OCI-LY7 (cell line): ENCODE results near the gene TPCN2. TPM values are rescaled to one million over a fixed set of nuclear protein-coding genes. Genes with fewer than 3 reads are reported as not detected.

Experiments
- BruUV-seq: library from RNA; stranded (reverse); fragments of 400-500 nt; replicated peaks from 2 replicates; lab custom pipeline; 2021; lab: Mats Ljungman, UMichigan
- CTCF ChIA-PET: fragments of 300-600 bp; sonication (Branson Sonifier 250); formaldehyde crosslinking; loops from one replicate; lab custom pipeline; 2022; ENCODE audit warnings: antibody characterized with exemption; ENCODE audit not compliant: unreplicated experiment; lab: Charles Lee
- POLR2A ChIA-PET: fragments of 300-600 bp; sonication (Branson Sonifier 250); formaldehyde crosslinking; loops from one replicate; lab custom pipeline; 2022; ENCODE audit warnings: antibody characterized with exemption; lab: Charles Lee
- DNase-seq: peaks from one replicate; pipeline ENCODE4 v3.0.0-alpha.2; 2015; ENCODE audit warnings: low spot score
- H2AFZ ChIP-seq: fragments of 200-600 bp; sonication (generic), shearing (Covaris generic); 2 replicates; pipeline ENCODE4 v1.6.1; 2014; ENCODE audit warnings: mild to moderate bottlenecking, antibody characterized with exemption, low read length, moderate library complexity
- H3K27ac ChIP-seq: fragments of 200-600 bp; sonication (generic); 2 replicates; pipeline ENCODE4 v1.5.1; 2014; ENCODE audit warnings: mixed run types, low read depth, mild to moderate bottlenecking, moderate library complexity, low read length, inconsistent platforms; ENCODE audit not compliant: poor library complexity, severe bottlenecking
- H3K36me3 ChIP-seq: fragments of 200-600 bp; sonication (generic); 2 replicates; pipeline ENCODE4 v1.6.1; 2014; ENCODE audit warnings: mild to moderate bottlenecking, antibody characterized with exemption, low read length, moderate library complexity, mixed read lengths; ENCODE audit not compliant: insufficient read depth
- H3K4me1 ChIP-seq: fragments of 200-600 bp; sonication (generic); 2 replicates; pipeline ENCODE4 v1.5.1; 2014; ENCODE audit warnings: mild to moderate bottlenecking, low read length; ENCODE audit not compliant: insufficient read depth, poor library complexity, severe bottlenecking
- H3K4me2 ChIP-seq: fragments of 200-600 bp; sonication (generic); 2 replicates; pipeline ENCODE4 v1.6.1; 2014; ENCODE audit warnings: mild to moderate bottlenecking, low read length
- H3K4me3 ChIP-seq: fragments of 200-600 bp; sonication (generic); 2 replicates; pipeline ENCODE4 v1.5.1; 2014; ENCODE audit warnings: mild to moderate bottlenecking, low read depth, low read length; ENCODE audit not compliant: poor library complexity, severe bottlenecking
- H3K79me2 ChIP-seq: fragments of 200-600 bp; sonication (generic); 2 replicates; pipeline ENCODE4 v1.6.1; 2016; ENCODE audit warnings: low read depth, mild to moderate bottlenecking, low read length, moderate library complexity, mixed read lengths; ENCODE audit not compliant: insufficient read depth
- H3K9me2 ChIP-seq: fragments of 200-600 bp; sonication (generic); 2 replicates; pipeline ENCODE4 v1.6.1; 2016; ENCODE audit warnings: mild to moderate bottlenecking, low read length, mixed read lengths; ENCODE audit not compliant: insufficient read depth
- H3K9me3 ChIP-seq: fragments of 200-600 bp; sonication (generic); 2 replicates; pipeline ENCODE4 v1.6.1; 2014; ENCODE audit warnings: mild to moderate bottlenecking, mixed run types, low read length, mixed read lengths
- H4K20me1 ChIP-seq: fragments of 200-600 bp; sonication (generic); 2 replicates; pipeline ENCODE4 v1.6.1; 2014; ENCODE audit warnings: mild to moderate bottlenecking, antibody characterized with exemption, low read length, moderate library complexity, mixed read lengths; ENCODE audit not compliant: insufficient read depth
- CTCF ChIP-seq: fragments of 200-600 bp; sonication (generic); conservative IDR thresholded peaks from 2 replicates; pipeline ENCODE4 v1.5.1; 2014; ENCODE audit warnings: mild to moderate bottlenecking, antibody characterized with exemption, low read length, moderate library complexity, mixed read lengths
- EZH2phosphoT487 ChIP-seq: fragments of 200-600 bp; sonication (generic); IDR thresholded peaks from 2 replicates; pipeline ENCODE4 v1.6.1; 2018; ENCODE audit warnings: low read depth, borderline replicate concordance, mild to moderate bottlenecking, mixed run types, antibody characterized with exemption, low read length, moderate library complexity, mixed read lengths
- intact Hi-C: fragments of 100-400 bp; cut with micrococcal nuclease; formaldehyde crosslinking; loops from one replicate; pipeline ENCODE4 v1.10.0; 2022; ENCODE audit not compliant: unreplicated experiment
- total RNA-seq, 2 experiments: library from RNA; depleted of rRNA in 1 of 2; stranded (reverse); fragments of >200 nt in 1 of 2; shearing (Covaris generic) in 1 of 2; gene quantifications; 2 replicates each; pipeline ENCODE4 v1.2.3, GENCODE V29; 2014 to 2022

TPCN2 gene
- total RNA-seq, 2 experiments from 2014 or later = 21.5 to 65.2 TPM

- CTCF ChIA-PET = no interaction called here
- intact Hi-C loops = loop anchor here (1.0 to 5.0 kb wide), 4 partner anchors 32 to 456 kb away; no protein-coding TSS in a partner anchor
- no TSS peak for BruUV-seq
These were observed 39.1 kb downstream of the TPCN2 start for GRCh38 chr11:69087811-69088210.

GRCh38 chr11:69088676-69089146 is 40.0 kb downstream of the TPCN2 start:
- H3K4me3 ChIP-seq = no peak overlapping the region
- BruUV-seq = no TSS peak
- H3K27ac ChIP-seq = no peak overlapping the region
- H3K9me3 ChIP-seq = peaks cover 4% of the 10 kb centered on the region; the same call in 1 of the 2 replicates
- no peak overlapping the region for H2AFZ ChIP-seq
- no peaks in the 10 kb centered on the region for H4K20me1 ChIP-seq
- ChIA-PET CTCF (no interaction called here), POLR2A (no interaction called here)
- no peaks in the 10 kb centered on the region for H3K79me2 ChIP-seq
- intact Hi-C loops = loop anchor here (1.0 to 5.0 kb wide), 4 partner anchors 32 to 456 kb away; no protein-coding TSS in a partner anchor
- no peak overlapping the region for H3K4me2 ChIP-seq
- H3K4me1 ChIP-seq = no peaks in the 10 kb centered on the region
- H3K9me2 ChIP-seq = no peaks in the 10 kb centered on the region
- no peak for TF ChIP-seq EZH2phosphoT487
- peak; percentile 85 for TF ChIP-seq CTCF
- H3K36me3 ChIP-seq = peaks cover 44% of the 10 kb centered on the region
- DNase-seq = peak; percentile 78

More at GRCh38 chr11:69087811-69088210, 39.1 kb downstream of the TPCN2 start:
- TF ChIP-seq CTCF = no peak
- no peak for TF ChIP-seq EZH2phosphoT487
- Histone ChIP-seq H3K4me1 (no peaks in the 10 kb centered on the region), H3K4me2 (no peak overlapping the region), H3K36me3 (peaks cover 39% of the 10 kb centered on the region), H4K20me1 (no peaks in the 10 kb centered on the region), H3K4me3 (no peak overlapping the region), H3K27ac (no peak overlapping the region), H3K9me3 (peaks cover 4% of the 10 kb centered on the region; the same call in 1 of the 2 replicates), H3K9me2 (no peaks in the 10 kb centered on the region), H2AFZ (no peak overlapping the region), H3K79me2 (no peaks in the 10 kb centered on the region)
- POLR2A ChIA-PET = no interaction called here
- DNase-seq = no peak

GRCh38 chr11:69089258-69089657 is 40.5 kb downstream of the TPCN2 start:
- H3K4me1 ChIP-seq = no peaks in the 10 kb centered on the region
- no peak overlapping the region for H3K27ac ChIP-seq
- H3K4me3 ChIP-seq = no peak overlapping the region
- intact Hi-C loops = loop anchor here (2.0 to 5.0 kb wide), 3 partner anchors 132 to 457 kb away; no protein-coding TSS in a partner anchor
- H3K9me2 ChIP-seq = no peaks in the 10 kb centered on the region
- TF ChIP-seq CTCF (no peak), EZH2phosphoT487 (no peak)
- no peaks in the 10 kb centered on the region for H4K20me1 ChIP-seq
- no TSS peak for BruUV-seq
- peaks cover 44% of the 10 kb centered on the region for H3K36me3 ChIP-seq
- no peak overlapping the region for H3K4me2 ChIP-seq
- H3K79me2 ChIP-seq = no peaks in the 10 kb centered on the region
- peaks cover 4% of the 10 kb centered on the region; the same call in 1 of the 2 replicates for H3K9me3 ChIP-seq
- ChIA-PET POLR2A (no interaction called here), CTCF (no interaction called here)
- H2AFZ ChIP-seq = no peak overlapping the region
- no peak for DNase-seq
